Medulla oblongata (tissue), 1 donor: ENCODE data around the gene PINLYP.
A peak's percentile ranks its signal among the peaks of the same experiment; 100 is the strongest.
"Not testable (repeated sequence)": the region's sequence is repeated elsewhere in the genome, so short reads cannot be mapped to it uniquely, and the experiment has no call there.

ENCODE experiments used
- DNase-seq: peaks from one replicate; pipeline ENCODE4 v3.0.0-alpha.2; 2015; ENCODE audit errors: extremely low spot score

Gene PINLYP

DNA sequence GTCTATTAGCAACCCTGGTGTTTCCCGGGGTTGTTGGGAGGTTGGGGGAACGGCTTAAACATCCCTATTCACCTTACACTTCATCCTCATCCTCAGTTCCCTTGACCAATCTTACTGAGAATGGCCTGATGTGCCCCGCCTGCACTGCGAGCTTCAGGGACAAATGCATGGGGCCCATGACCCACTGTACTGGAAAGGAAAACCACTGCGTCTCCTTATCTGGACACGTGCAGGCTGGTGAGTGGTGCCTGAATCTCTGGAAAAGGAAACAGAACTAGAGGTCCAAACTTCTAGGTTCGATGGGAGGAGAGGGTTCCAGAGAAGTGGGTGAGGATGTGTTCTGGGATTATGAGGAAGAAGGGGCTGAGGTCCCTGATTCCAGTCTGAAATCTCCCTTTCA lies 5.9 kb downstream of the PINLYP start:
- no peak for DNase-seq

- no peak for DNase-seq
Measured at GRCh38 chr19:43582495-43582894, 6.9 kb downstream of the PINLYP start.

- no peak for DNase-seq
Measured at GRCh38 chr19:43584484-43584883, 8.9 kb downstream of the PINLYP start.

DNA sequence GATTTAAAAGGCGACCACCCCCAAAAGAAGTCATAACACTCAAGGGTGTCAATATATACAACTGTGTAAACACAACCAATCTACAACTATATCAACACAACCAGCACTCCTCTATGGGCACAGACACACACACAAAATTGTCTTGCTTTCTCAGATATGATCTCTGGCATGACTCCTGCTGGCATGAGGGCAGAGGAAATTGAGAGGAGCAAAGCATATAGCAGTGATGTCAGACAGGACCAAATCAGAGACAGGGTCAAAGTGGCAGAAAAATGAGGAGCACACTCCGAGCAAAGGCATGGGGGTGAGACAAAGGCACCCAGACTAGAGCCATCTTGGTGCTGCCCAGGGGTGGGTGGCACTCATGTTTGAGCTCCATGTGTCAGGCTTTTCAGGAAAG lies 10.7 kb downstream of the PINLYP start:
- no peak for DNase-seq

- DNase-seq = not testable (repeated sequence)
Measured at GRCh38 chr19:43587029-43587428, 11.4 kb downstream of the PINLYP start.

GRCh38 chr19:43589277-43589676 lies 13.7 kb downstream of the PINLYP start:
- DNase-seq = no peak

GRCh38 chr19:43589678-43590077 lies 14.1 kb downstream of the PINLYP start:
- no peak for DNase-seq

DNA sequence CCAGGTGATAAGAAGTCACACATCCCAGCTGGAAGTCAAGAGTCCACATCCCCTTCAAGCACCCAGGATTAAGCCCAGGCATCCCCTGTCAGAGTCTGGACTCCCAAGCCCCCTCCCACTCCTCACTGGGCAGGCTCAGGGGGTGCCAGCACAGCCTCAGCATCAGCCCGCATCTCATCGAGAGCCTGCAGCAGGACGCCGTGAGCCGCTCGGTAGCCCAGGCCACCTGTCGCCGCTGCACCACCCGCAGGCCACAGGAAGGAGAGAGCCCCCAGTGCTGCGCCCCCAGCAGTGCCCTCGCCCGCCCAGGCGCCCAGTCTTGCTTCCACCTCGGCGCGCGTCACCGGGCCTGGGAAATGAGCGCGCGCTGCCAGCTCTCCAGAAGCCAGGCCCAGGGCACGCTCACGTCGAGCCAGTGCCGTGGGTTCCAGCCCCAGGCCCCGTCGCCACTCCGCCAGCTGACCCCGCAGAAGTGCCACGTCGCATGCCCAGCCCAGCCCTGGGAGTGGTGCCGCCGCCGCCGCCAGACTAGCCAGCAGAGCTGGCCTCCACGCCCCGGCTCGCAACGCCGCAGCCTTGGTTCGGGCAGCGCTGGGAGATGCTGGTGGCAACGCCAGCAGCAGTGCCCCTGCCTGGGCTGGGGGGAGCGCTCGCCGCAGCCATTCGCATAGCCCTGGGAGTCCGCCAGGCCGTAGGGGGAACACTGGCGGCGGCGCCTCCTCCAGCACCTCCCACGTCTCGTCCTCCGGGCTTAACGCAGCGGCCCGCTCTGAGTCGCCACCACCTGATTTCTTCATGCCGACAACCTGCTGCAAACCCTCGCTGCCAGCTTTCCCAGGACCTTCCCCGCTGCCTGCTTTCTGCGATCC lies 16.5 kb downstream of the PINLYP start:
- no peak for DNase-seq

- no peak for DNase-seq
Measured at GRCh38 chr19:43592800-43593350, 17.3 kb downstream of the PINLYP start.

DNA sequence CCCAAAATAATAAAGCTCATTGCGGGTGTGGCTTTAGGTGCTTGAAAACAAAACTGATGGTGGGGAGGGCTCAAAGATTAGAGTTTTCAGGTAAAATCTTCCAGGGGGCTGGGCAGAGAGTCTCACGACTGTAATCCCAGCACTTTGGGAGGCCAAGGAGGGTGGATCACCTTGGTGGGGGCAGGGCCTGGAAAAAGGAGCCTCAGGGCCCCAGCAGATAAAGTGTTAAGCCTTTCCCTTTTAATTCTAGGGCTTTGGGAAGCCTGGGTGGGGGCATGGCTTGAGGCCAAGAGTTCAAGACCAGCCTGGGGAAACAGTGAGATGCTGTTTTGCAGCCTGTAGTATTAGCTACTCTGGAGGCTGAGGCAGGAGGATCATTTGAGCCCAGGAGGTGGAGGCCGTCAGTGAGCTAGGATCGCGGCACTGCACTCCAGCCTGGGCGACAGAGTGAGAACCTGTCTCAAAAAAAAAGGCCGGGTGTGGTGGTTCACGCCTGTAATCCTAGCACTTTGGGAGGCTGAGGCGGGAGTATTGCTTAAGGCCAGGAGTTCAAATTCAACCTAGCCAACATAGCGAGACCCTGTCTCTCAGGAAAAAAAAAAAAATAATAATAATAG lies 18.6 kb downstream of the PINLYP start:
- DNase-seq = no peak

DNA sequence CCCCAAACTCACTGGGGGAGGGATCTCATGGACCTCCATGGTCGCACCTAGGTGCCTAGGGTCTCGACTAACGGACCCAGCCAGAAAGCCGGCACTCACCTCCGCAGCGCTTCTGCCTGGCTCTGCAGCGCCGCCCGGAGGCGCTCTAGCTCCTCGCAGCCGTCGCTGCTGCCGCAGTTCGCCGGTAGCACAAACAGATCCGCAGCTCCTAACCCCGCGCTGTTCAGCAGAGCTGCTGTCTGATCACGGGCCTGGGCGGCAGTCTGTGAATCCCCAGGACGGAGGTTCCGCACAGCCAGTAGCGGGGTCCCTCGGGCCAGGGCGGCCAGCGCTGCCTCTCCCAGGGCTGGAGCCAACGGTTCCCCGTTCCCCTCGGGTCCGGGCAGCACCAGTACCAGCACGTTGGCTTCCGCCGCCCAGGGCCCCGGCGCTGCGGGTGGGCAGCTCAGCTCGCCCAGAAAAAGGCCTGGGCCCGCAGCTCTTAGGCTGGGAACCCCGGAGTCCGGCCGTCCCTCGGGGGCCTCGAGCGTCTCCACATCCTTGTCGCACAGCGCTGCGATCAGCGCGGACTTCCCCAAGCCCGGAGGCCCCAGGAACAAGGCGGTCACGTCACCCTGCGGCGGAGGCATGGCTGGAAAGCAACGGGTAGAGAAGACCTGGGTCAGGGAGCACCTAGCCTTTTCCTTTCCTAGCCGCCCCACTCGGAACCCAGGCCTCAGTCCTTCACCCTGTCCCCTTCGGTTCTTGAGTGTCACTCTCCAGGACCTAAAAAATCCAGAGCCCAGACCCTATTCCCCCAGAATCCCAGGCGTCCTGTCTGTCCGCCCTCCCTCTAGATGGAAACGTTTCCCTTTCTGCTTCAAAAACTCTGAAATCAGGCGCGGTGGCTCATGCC lies 19.4 kb downstream of the PINLYP start:
- DNase-seq = peak; percentile 29

DNA sequence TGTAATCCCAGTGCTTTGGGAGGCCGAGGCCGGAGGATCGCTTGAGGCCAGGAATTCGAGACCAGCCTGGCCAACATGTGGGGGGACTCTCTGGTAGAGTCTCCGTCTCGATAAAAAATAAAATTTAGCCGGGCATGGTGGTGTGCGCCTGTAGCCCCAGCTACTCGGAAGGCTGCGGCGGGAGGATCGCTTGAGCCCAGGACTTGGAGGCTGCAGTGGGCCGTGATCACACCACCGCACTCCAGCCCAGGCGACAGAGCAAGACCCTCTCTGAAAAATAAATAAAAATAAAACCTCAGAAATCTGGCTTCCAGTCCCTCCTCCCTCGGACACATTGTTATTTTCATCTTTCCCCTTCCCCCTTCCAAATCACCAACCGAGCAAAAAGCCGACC lies 20.0 kb downstream of the PINLYP start:
- no peak for DNase-seq

DNA sequence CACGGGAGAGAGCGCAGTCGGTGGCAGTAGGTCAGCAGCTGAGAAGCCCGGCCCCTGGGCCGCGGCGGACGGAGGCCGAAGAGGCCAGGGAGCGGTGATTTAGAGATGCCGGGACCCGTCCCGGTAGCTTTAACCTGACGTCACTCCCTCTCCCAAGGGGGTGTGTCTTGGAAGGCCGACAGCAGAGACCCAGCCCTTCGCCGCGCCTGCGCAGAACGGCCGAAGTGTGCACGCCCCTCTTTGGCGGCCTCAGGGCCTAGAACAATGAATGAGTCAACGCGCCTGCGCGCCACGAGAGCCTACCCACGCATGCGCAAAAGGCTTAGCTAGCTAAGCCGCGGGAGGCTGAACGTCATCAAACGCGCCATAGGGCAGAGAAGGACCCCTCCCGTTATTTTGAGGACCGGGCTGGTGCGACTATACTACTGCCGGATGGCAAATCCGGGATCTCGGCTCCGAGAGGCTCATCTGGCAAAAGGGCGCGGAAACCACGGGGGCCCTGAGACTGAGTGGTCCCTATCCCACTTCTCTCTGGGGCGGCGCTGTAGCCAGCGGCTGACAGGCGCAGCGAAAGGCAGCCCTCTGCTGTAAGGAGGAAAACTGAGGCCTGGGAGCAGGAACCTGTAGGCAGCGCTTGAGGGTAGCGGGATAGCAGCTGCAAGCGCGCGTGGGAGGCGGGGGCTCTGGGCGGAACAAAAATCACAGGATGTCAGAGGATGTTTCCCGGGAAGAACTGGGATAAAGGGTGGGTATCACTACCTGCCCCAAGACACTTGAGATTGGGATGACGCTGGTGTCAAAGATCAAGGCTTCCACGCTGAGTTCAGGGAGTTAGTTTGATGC lies 20.6 kb downstream of the PINLYP start, which contains the start of the genes IRGQ and ZNF576:
IRGQ (minus strand) TSS at position 136 of the 843 bp plus-strand sequence. CDS start 796 bp downstream, outside the sequence.
ZNF576 (plus strand) TSS at position 597 of the 843 bp plus-strand sequence. CDS start 514 bp downstream, outside the sequence.
- DNase-seq = peak; percentile 100

GRCh38 chr19:43596842-43597461 lies 21.4 kb downstream of the PINLYP start:
- no peak for DNase-seq

- no peak for DNase-seq
Measured at GRCh38 chr19:43597876-43598275, 22.3 kb downstream of the PINLYP start.

DNA sequence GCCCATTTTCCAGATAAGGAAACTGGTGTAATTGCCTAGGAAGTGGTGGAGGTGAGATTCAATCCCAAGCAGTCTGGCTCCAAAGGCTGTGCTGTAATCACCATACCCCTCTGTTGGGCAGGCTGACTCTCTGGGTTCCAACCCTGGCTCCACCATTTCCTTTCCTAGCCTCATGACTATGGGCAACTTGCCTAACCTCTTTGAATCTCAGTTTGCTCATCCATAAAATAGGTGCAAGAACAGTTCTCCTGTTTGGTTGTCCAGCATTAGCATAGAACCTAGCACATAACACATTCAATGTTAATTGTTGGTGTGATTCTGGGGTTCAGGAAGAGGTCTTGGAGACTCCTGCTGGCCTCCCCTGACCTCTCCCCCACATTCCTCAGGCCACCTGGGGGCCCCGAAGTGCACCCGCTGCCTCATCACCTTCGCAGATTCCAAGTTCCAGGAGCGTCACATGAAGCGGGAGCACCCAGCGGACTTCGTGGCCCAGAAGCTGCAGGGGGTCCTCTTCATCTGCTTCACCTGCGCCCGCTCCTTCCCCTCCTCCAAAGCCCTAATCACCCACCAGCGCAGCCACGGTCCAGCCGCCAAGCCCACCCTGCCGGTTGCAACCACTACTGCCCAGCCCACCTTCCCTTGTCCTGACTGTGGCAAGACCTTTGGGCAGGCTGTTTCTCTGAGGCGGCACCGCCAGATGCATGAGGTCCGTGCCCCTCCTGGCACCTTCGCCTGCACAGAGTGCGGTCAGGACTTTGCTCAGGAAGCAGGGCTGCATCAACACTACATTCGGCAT lies 23.0 kb downstream of the PINLYP start:
- no peak for DNase-seq

DNA sequence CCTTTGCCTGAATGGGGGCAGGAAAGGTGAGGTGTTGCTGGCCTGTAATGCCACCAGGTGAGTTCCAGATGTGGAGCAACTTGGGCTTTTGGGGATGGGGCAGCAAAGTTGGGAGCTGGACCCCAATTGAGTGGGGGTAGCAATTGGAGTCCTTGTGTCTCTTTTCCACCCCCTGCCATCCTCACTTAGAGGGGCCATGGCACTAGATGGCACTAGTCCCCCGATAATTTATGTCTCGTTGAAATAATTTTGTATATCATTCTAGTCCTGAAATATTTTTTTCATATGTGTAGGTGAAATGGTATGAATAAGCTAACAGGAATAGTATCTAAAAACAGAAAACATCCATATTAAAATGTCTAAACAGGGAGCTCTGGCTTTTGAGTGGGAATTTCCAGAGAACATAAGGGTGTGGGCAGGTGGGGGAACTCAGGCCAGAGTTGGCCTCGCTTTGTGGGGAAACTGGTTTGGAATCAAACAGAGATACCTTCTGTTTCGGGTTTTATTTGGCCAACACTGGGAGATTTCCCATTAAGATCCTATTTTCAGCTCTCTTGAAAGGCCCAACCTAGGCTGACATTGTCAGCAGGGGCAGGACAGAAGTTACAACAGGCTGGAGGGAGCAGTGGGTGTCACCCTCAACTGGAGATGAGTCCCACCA lies 24.2 kb downstream of the PINLYP start:
- DNase-seq = no peak

DNA sequence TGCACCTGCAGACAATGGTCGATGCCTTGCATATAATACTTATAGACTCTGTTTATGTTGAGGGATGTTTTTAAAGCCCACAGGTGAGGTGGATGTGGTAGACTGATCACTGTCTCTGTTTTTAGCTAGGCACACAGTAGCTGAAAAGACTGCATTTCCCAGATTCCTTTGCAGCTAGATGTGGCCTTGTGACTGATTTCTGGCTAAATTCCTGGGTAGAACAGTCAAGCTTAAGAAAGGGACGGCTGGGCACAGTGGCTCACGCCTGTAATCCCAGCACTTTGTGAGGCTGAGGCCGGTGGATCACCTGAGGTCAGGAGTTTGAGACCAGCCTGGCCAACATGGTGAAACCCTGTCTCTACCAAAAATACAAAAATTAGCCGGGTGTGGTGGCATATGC lies 24.7 kb downstream of the PINLYP start:
- peak; percentile 54 for DNase-seq
